HFFc6 (cell line): ENCODE data around the gene CLCA1. TPM values are rescaled to one million over a fixed set of nuclear protein-coding genes. Genes with fewer than 3 reads are reported as not detected.

Experiments used
- DNase-seq: peaks from one replicate; pipeline ENCODE4 v3.0.0-alpha.2; 2018
- H3K27ac Mint-ChIP-seq: 2 replicates; pipeline ENCODE4 v1.8.0; 2020; ENCODE audit warnings: mild to moderate bottlenecking, mixed read lengths
- H3K27me3 Mint-ChIP-seq: 2 replicates; pipeline ENCODE4 v1.8.0; 2021; ENCODE audit warnings: mild to moderate bottlenecking, moderate library complexity, mixed read lengths; ENCODE audit not compliant: insufficient read depth
- H3K36me3 Mint-ChIP-seq: 2 replicates; pipeline ENCODE4 v1.8.0; 2021; ENCODE audit warnings: low read depth, mixed read lengths
- H3K4me1 Mint-ChIP-seq: 2 replicates; pipeline ENCODE4 v1.8.0; 2020; ENCODE audit warnings: low read depth, mixed read lengths
- H3K4me3 Mint-ChIP-seq: 2 replicates; pipeline ENCODE4 v1.8.0; 2020; ENCODE audit warnings: mild to moderate bottlenecking, moderate library complexity, mixed read lengths
- H3K9me3 Mint-ChIP-seq: 2 replicates; pipeline ENCODE4 v1.8.0; 2020; ENCODE audit warnings: mild to moderate bottlenecking, mixed read lengths
- total RNA-seq, 6 experiments: library from RNA; stranded (reverse); fragmentation: NEBNext Ultra II Directional; extraction: Animal tissue kit (Norgen Biotek cat#: 25700); gene quantifications; 2 replicates in 1 of 6; 3 replicates in 5 of 6; pipeline ENCODE4 v1.2.3, GENCODE V29; 2021
- TF ChIP-seq, protein P1 (sequence below): fragments of 200-600 bp; sonication (generic); IDR thresholded peaks from 2 replicates; pipeline ENCODE4 v1.5.0; 2021; ENCODE audit warnings: antibody characterized with exemption, mild to moderate bottlenecking

The CLCA1 gene
- total RNA-seq, 6 experiments from 2014 or later = not detected

DNA sequence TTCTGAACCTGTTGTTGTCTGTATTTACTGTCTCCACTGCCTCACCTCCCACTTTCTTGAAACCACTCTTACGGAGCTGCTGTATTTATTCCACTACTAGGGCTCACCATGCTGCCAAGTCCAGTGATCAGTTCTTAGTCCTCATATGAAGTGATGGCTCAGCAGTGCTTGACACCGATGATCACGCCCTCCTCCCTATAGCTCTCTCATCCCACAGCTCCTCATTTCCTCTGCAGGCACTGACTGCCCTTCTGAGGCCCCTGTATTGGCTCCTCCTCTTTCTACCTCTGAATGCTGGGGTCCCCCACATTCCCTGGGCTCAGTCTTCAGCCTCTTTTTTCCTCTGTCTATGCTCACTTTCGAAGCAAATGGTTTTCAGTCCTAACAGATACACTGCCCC, 3.4 kb downstream of the CLCA1 start:
- no peak for DNase-seq
- Mint-ChIP-seq H3K27ac (no peak overlapping the region), H3K4me1 (peaks cover 6% of the 10 kb centered on the region; the same call in 1 of the 2 replicates), H3K9me3 (no peaks in the 10 kb centered on the region), H3K36me3 (no peaks in the 10 kb centered on the region), H3K4me3 (no peak overlapping the region), H3K27me3 (peaks cover 8% of the 10 kb centered on the region)
- TF ChIP-seq, protein P1, sequence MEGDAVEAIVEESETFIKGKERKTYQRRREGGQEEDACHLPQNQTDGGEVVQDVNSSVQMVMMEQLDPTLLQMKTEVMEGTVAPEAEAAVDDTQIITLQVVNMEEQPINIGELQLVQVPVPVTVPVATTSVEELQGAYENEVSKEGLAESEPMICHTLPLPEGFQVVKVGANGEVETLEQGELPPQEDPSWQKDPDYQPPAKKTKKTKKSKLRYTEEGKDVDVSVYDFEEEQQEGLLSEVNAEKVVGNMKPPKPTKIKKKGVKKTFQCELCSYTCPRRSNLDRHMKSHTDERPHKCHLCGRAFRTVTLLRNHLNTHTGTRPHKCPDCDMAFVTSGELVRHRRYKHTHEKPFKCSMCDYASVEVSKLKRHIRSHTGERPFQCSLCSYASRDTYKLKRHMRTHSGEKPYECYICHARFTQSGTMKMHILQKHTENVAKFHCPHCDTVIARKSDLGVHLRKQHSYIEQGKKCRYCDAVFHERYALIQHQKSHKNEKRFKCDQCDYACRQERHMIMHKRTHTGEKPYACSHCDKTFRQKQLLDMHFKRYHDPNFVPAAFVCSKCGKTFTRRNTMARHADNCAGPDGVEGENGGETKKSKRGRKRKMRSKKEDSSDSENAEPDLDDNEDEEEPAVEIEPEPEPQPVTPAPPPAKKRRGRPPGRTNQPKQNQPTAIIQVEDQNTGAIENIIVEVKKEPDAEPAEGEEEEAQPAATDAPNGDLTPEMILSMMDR = no peak

DNA sequence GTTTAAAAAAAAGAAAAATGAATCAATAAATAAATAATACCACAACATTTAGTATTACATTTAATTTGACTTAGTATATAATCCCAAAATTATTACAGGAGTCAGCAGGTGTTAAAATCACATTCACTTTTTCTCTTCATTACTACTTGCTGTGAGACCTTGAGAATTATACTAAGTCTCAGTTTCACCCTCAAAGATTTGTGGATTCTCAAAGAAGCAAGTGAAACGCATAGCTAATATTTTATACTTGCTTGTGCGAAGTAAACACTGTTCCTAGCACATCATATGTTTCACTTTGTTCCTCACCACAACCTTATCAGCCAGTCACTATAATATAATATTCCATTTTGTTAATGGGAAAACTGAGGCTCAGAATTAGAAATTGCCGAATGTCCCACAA, 4.0 kb downstream of the CLCA1 start:
- Mint-ChIP-seq H3K4me3 (no peak overlapping the region), H3K9me3 (no peaks in the 10 kb centered on the region), H3K27ac (no peak overlapping the region), H3K4me1 (peaks cover 6% of the 10 kb centered on the region; the same call in 1 of the 2 replicates), H3K27me3 (peaks cover 8% of the 10 kb centered on the region), H3K36me3 (no peaks in the 10 kb centered on the region)
- DNase-seq = no peak
- TF ChIP-seq, protein P1 = no peak

DNA sequence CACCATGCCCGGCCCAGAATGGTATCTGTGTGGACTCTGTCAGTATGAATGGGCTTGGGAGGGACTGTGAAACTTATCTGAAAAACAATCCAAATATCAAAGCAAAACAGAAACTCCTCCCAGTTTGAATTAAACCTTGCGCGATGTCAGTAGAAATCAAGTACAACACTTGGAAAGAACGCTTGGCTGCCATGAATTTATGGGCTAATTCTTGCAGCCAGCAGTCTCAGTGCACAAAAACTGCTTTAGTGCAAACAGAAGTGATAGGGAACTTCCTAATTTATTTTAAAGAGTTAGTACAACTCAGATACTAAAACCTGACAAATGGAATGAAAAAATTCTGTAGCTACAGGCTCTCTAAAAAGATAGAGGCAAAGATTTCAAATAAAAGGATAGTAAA, 8.5 kb downstream of the CLCA1 start:
- H3K9me3 Mint-ChIP-seq = no peaks in the 10 kb centered on the region
- H3K4me1 Mint-ChIP-seq = no peaks in the 10 kb centered on the region
- H3K27ac Mint-ChIP-seq = no peak overlapping the region
- no peaks in the 10 kb centered on the region for H3K36me3 Mint-ChIP-seq
- DNase-seq = no peak
- TF ChIP-seq, protein P1 = no peak
- H3K4me3 Mint-ChIP-seq = no peak overlapping the region
- peaks cover under 1% of the 10 kb centered on the region for H3K27me3 Mint-ChIP-seq

DNA sequence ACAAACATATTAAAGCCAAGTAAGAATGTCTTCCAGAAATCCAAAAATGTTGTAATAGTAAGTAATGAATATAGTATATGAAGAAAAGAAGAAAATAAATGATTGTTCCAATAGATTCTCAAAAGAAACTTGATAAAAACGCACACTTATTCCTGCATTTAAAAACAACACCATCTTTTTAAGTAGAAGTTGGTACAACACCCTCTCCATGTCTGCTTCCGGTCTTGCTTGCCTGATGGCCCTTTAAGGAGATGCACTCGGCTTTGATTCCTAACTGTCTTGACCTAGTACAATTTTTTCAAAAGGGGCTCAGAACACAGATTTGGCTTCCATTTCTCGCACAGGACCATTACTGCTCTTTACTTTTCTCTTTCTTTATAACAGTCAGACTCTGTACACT, 9.0 kb downstream of the CLCA1 start:
- DNase-seq = no peak
- Mint-ChIP-seq H3K36me3 (no peaks in the 10 kb centered on the region), H3K4me3 (no peak overlapping the region), H3K9me3 (no peaks in the 10 kb centered on the region), H3K27ac (no peak overlapping the region), H3K4me1 (no peaks in the 10 kb centered on the region), H3K27me3 (no peaks in the 10 kb centered on the region; the same call in none of the 2 replicates)
- TF ChIP-seq, protein P1 = no peak

DNA sequence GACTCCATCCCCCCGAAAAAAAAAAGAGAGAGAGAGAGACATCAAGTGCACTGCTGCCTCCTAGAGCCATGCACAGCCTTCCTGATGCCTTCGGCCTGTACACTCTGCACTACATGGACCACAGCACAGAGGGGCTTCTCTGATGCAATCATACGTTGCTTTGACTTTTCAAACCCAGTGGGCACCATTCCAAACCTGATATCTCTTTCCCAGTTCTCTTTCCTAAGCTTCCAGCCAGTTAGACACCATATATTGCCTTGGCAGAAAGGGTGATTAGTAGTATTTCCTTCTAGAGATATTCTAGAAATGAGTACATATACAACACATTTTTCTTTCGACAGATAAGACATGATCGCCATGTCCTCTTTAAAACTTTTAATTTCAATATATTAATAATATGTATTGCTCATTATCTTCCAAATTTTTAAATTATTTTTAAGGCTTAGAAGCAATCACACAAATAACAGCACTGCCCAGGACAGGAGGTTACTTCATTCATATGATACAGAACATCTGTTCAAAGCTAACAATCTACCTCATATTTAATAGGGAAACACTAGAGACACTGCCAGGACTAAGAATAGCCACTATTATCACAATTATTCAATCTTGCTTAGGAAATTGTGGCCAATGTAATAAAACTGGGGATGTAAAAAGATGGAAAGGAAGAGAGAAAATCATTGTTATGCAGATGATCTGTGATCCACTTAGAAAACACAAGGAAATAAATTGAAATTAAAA, 9.9 kb downstream of the CLCA1 start:
- H3K36me3 Mint-ChIP-seq = no peaks in the 10 kb centered on the region
- H3K27me3 Mint-ChIP-seq = no peaks in the 10 kb centered on the region; the same call in none of the 2 replicates
- no peak overlapping the region for H3K4me3 Mint-ChIP-seq
- no peak for DNase-seq
- H3K9me3 Mint-ChIP-seq = no peaks in the 10 kb centered on the region
- TF ChIP-seq, protein P1 = no peak
- H3K4me1 Mint-ChIP-seq = no peaks in the 10 kb centered on the region
- no peak overlapping the region for H3K27ac Mint-ChIP-seq
